ENCODE results near the gene PLCXD1.
"Not testable (repeated sequence)": the region's sequence is repeated elsewhere in the genome, so short reads cannot be mapped to it uniquely, and the experiment has no call there.

PLCXD1 gene

DNA sequence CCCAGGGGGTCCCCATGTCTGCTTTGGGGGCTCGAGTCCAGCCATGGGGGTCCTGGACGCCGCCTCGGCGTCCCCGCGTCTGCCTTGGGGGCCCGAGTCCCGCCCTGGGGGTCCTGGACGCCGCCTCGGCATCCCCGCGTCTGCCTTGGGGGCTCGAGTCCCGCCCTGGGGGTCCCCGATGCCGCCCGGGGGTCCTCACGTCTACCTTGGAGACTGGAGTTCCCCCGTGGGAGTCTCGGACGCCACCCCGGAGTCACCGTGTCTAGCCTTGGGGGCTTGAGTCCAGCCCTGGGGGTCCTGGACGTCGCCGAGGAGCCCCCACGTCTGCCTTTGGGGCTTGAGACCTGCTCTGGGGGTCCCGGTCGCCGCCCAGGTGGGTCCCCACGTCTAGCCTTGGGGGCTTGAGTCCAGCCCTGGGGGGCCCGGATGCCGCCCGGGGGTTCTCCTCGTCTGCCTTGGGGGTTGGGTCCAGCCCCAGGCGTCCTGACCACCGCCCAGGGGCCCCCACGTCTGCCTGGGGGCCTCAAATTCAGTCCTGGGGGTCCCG lies 38.5 kb downstream of the PLCXD1 start:
- DNase-seq (ENCODE audit: low spot score), result no peak
- TF ChIP-seq, protein P1, sequence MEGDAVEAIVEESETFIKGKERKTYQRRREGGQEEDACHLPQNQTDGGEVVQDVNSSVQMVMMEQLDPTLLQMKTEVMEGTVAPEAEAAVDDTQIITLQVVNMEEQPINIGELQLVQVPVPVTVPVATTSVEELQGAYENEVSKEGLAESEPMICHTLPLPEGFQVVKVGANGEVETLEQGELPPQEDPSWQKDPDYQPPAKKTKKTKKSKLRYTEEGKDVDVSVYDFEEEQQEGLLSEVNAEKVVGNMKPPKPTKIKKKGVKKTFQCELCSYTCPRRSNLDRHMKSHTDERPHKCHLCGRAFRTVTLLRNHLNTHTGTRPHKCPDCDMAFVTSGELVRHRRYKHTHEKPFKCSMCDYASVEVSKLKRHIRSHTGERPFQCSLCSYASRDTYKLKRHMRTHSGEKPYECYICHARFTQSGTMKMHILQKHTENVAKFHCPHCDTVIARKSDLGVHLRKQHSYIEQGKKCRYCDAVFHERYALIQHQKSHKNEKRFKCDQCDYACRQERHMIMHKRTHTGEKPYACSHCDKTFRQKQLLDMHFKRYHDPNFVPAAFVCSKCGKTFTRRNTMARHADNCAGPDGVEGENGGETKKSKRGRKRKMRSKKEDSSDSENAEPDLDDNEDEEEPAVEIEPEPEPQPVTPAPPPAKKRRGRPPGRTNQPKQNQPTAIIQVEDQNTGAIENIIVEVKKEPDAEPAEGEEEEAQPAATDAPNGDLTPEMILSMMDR (IDR thresholded peaks at IDR 0.05; ENCODE audit: extremely low read depth, missing control alignments), result no peak

DNA sequence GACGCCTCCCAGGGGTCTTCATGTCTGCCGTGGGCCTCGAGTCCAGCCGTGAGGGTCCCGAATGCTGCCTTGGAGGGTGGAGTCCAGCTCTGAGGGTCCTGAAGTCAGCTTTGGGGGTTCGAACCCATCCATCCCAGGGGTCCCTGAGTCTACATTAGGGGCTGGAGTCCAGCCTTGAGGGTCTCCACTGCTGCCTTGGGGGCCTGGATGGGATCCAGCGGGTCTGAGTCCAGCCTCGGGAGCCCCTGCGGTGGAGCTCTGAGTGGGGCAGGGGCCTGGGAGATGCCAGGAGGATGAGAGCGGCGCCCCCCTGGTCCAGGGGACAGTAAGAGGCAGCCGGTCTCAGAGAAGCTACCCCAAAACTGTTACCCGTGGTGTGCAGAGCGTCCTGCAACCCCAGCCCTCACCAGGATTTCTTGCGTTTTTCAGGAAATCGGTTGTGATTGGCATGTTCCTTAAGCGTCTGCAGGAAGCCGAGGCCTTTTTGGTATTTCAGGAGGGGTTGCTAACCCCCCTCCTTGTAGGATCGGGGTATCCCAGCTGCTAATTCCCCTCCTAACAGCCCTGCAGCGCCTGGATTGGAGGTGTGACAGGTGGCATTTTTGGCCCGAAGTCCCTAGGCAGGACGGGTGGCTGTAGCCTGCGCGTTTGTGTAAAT lies 39.1 kb downstream of the PLCXD1 start:
- no peak for DNase-seq (ENCODE audit: low spot score)
- TF ChIP-seq, protein P1 (IDR thresholded peaks at IDR 0.05; ENCODE audit: extremely low read depth, missing control alignments), result no peak

DNA sequence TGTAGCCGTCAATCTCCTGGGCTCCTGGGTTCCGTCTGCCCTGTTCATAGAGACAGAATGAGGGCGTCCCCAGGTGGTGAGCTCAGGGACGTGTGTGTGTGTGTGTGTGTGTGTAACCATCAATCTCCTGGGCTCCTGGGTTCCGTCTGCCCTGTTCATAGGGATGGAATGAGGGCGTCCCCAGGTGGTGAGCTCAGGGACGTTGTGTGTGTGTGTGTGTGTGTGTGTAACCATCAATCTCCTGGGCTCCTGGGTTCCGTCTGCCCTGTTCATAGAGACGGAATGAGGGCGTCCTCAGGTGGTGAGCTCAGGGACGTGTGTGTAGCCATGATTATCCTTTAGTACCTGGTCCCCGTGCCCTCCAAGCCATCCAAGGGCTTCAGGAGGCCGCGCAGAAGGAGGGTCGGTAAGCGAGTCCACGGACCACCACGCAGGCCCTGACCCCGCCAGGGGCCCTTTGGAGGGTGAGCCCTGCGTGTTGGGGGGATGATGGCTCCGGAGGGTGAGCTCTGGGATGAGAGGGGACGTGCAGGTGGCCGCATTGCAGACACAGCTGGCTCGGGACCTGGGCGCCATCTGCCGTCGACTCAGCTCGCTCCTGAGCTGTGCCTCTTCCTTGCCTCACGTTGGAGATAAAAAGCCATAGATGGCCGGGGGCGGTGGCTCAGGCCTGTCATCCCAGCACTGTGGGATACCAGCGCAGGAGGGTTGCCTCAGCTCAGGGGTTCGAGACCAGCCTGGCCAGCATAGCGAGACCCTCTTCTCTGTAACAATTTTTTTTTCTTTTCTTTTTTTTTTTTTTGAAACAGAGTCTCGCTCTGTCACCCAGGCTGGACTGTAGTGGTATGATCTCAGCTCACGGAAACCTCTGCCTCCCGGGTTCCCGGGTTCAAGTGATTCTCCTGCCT lies 42.8 kb downstream of the PLCXD1 start:
- DNase-seq (ENCODE audit: low spot score), result no peak
- TF ChIP-seq, protein P1 (IDR thresholded peaks at IDR 0.05; ENCODE audit: extremely low read depth, missing control alignments), result no peak

DNA sequence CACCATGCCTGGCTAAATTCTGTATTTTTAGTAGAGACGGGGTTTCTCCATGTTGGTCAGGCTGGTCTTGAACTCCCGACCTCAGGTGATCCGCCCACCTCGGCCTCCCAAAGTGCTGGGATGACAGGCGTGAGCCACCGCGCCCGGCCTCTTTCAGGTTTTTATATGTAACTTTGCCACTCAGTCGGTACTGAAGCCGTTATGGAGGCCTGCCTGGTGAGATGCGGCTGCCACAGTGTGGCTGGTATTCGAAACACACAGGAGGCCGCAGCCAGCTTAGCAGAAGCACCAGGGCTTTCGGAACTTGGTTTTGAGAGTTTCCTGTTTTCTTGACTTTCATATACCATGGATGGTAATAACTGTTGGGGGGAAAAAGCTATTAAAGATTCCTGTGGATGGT lies 43.5 kb downstream of the PLCXD1 start:
- DNase-seq (ENCODE audit: low spot score), result not testable (repeated sequence)

DNA sequence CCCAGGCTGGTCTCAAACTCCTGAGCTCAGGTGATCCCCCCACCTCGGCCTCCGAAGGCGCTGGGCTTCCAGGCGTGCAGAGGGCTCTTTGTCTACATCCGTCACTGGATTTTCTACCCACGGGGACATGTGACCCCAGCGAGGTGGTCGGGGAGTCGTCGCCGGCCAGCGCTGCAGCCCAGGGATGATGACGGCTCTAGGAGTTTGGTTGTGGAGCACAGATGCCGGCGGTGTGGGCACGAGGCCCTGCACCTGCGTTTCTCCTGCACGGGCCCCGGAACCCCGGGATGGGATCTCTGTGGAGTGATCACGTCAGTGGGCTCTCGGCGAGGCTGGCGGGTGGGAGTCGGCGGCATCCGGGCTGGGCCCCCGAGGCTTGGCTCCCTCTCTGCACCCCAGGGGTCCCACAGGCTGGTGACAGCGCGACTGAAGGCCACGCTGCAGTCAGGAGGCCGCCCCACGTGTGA lies 46.5 kb downstream of the PLCXD1 start:
- TF ChIP-seq, protein P1 (IDR thresholded peaks at IDR 0.05; ENCODE audit: extremely low read depth, missing control alignments), result no peak
- no peak for DNase-seq (ENCODE audit: low spot score)

DNA sequence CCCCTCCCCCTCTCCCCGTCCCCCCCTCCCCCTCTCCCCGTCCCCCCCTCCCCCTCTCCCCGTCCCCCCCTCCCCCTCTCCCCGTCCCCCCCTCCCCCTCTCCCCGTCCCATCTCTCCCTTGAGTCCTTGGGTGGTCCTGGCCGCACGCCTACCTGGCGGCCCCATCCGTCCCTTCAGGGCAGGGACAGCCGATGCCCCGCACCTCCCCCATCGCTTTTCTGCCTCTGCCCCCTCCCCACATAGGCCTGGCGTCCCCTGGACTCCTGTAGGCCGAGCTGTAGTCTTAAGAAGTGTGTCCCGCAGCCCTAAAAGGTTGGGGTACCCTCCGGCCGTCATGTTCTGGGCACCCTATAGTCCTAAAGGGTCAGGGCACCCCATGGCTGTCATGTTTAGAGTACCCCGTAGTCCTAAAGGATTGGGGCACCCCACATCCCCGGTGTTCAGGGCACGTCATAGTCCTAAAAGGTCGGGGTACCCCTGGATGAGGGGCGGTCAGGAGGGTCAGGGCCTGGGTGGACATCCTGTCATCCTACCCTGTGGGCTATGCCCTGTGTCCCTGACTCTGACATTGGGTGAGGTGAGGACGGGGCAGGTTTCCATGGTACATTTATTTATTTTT lies 48.2 kb downstream of the PLCXD1 start:
- TF ChIP-seq, protein P1 (IDR thresholded peaks at IDR 0.05; ENCODE audit: extremely low read depth, missing control alignments), result no peak
- no peak for DNase-seq (ENCODE audit: low spot score)

DNA sequence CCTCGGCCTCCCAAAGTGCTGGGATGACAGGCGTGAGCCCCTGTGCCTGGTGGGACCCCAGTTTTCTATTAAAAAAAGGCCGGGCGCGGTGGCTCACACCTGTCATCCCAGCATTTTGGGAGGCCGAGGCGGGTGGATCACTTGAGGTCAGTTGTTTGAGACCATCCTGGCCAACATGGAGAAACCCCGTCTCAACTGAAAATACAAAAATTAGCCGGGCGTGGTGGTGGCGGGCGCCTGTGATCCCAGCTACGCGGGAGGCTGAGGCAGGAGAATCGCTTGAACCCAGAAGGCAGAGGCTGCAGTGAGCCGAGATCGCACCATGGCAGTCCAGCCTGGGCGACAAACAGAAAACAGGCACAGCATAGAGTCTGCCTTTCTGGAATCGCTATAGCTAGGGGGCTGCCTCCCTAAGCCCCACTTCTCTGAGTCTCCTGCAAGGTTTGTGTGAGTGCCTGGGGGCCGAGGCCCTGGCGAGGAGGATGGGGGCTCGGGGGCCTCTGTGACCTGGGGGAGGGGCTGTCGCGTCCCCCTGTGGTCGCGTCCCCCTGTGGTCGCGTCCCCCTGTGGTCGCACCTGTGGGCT lies 49.1 kb downstream of the PLCXD1 start:
- not testable (repeated sequence) for DNase-seq (ENCODE audit: low spot score)

DNA sequence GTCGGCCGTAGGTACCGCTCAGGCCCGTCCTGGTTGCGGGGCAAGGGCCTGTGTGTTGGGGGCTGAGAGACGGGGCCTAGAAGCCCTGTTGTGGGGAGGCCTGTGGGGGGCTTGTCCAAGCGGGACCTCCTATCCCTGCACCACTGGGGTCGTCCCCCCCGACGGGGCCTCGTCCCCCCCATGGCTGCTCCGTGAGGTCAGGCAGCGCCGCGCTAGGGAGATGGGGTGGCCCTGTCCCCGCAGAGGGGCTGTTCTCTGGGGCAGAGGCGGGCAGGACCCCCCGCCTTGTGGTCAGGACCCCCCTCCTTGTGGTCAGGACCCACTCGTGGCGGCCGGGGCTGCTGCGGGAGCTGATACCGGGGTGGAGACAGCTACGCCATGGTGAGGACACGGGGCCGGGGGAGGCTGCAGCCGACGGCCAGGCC lies 49.6 kb downstream of the PLCXD1 start:
- DNase-seq (ENCODE audit: low spot score), result no peak
- TF ChIP-seq, protein P1 (IDR thresholded peaks at IDR 0.05; ENCODE audit: extremely low read depth, missing control alignments), result no peak

Data from GM20000 (cell line).